ENCODE data around the gene BLOC1S1. TPM values are rescaled to one million over a fixed set of nuclear protein-coding genes. Genes with fewer than 3 reads are reported as not detected.

Gene BLOC1S1
- total and polyA plus RNA-seq, 10 of the 15 experiments (the other 5 are each of a cell fraction or from before 2014, with no cell fraction given): 126 to 285 (median 166) TPM

DNA sequence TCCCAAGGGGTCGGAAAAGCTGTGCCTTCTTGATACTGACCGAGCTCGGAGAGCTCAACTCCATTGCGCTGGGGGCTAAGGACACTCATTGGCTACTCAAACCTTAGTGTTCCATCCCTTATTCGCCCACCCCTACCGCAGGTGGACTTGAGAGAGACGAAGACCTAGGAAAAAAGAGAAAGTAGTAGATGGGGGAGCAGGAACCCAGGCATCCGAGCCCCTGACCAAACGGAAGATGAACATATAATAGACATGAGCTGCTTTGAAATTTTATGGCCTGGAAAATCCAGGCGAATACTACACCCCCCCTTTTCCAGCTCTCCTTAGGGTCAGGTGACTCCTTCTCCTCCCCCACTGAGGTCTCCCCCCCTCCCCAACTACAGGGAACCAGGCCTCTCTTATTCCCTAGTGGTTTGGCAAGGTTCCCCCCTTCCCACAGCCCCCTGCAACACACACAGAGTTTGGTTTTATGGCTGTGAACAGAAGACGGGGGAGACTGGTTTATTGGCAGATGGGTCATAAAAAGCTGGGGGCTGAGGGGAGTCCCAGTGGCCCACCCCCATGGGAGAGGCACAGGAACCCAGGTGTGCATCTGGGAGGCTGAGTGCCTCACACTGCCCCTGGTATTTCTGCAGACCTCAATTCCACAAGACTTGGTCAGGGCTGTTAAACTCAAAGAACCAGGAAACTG is 28.6 kb downstream of the BLOC1S1 start:
- intact Hi-C loops (cut with micrococcal nuclease; ENCODE audit: unreplicated experiment) (no loop called here), in situ Hi-C loops (cut with MboI) (no loop called here)
- no peaks in the 10 kb centered on the region for H4K20me1 ChIP-seq (ENCODE audit: control insufficient read depth, insufficient read depth)
- H3K27me3 ChIP-seq (replicated peaks in 1 of 2; ENCODE audit: control insufficient read depth in 2 of 2, insufficient read depth in 2 of 2, low read length in 1 of 2): no peaks in the 10 kb centered on the region
- no peak overlapping the region for H3K27ac ChIP-seq (ENCODE audit: control insufficient read depth, insufficient read depth)
- 24% methylated on average over 11 of the region's 11 CpGs for WGBS (ENCODE audit: insufficient coverage, insufficient replicate concordance, low lambda C conversion rate, missing lambda C conversion rate)
- ChIA-PET RAD21 (ENCODE audit: unreplicated experiment) (interaction anchor here (0.6 to 2.9 kb wide), 17 partner anchors 15 to 375 kb away, joined by 3 to 12 read pairs (median 4); partner anchors contain the start of genes CD63, DNAJC14, ORMDL2 and PYM1), SMC1A (ENCODE audit: uncharacterized antibody, unreplicated experiment) (interaction anchor here (0.6 to 4.4 kb wide), 16 partner anchors 9 to 296 kb away, joined by 3 to 21 read pairs (median 4); partner anchors contain the start of genes DNAJC14, ORMDL2, RAB5B and SARNP), POLR2A (interaction anchor here (0.6 to 5.7 kb wide), 16 partner anchors 10 to 477 kb away, joined by 3 to 38 read pairs (median 4); partner anchors contain the start of genes CD63, DNAJC14, ORMDL2 and PYM1), CTCF (interaction anchor here (0.5 to 5.0 kb wide), 18 partner anchors 14 to 293 kb away, joined by 3 to 32 read pairs (median 4); partner anchors contain the start of genes CD63, DNAJC14, ORMDL2 and PYM1)
- peak; percentile 10 for TF ChIP-seq MEF2B (IDR thresholded peaks at IDR 0.05; ENCODE audit: partially characterized antibody, poor library complexity, severe bottlenecking)
- no peak for TF ChIP-seq SUZ12 (IDR thresholded peaks at IDR 0.05; ENCODE audit: unreplicated experiment)
- BruUV-seq (replicated peaks): TSS peak; percentile 49
- peaks cover 2% of the 10 kb centered on the region for H3K79me2 ChIP-seq (ENCODE audit: control insufficient read depth, insufficient read depth, low read length)
- no peak for DNase-seq (ENCODE audit: low read depth, low spot score)
- ATAC-seq: peak; percentile 2; the same call in 1 of the 3 replicates
- peaks cover 5% of the 10 kb centered on the region for H3K4me1 ChIP-seq (ENCODE audit: control insufficient read depth, insufficient read depth, low read length)
- FAIRE-seq: no peak
- H3K4me3 ChIP-seq: peak overlapping the region; percentile 79
- H2AFZ ChIP-seq (ENCODE audit: control insufficient read depth, low read depth, low read length): no peak overlapping the region; the same call in 1 of the 2 replicates
- peaks cover 2 to 3% of the 10 kb centered on the region in 2 experiments; a peak in 2 of 4 replicates for H3K36me3 ChIP-seq (ENCODE audit: control insufficient read depth in 2 of 2, insufficient read depth in 2 of 2, low read length in 1 of 2)
- peak overlapping the region; percentile 71 for H3K4me2 ChIP-seq (ENCODE audit: control insufficient read depth, insufficient read depth)
- peak overlapping the region; percentile 18; the same call in 1 of the 2 replicates for H3K9ac ChIP-seq (ENCODE audit: control insufficient read depth, insufficient read depth, low read length)
- no peaks in the 10 kb centered on the region for H3K9me3 ChIP-seq (replicated peaks; ENCODE audit: control insufficient read depth, insufficient read depth, low read length)

Data from GM12878 (cell line).